Vagina (tissue), 2 donors: ENCODE measurements around the gene TAL1. TPM values are rescaled to one million over a fixed set of nuclear protein-coding genes. Genes with fewer than 3 reads are reported as not detected.
"Not testable (repeated sequence)": the region's sequence is repeated elsewhere in the genome, so short reads cannot be mapped to it uniquely, and the experiment has no call there.

Source experiments
- DNase-seq, 2 donors: peaks; one replicate each; pipeline ENCODE4 v3.0.0-alpha.2; 2017; ENCODE audit errors: extremely low spot score in 2 of 2
- H3K27ac ChIP-seq: fragments of 200-600 bp; sonication (generic); one replicate; pipeline ENCODE4 v1.5.1; 2019
- H3K27me3 ChIP-seq: fragments of 200-600 bp; sonication (generic); one replicate; pipeline ENCODE4 v1.5.1; 2019
- H3K36me3 ChIP-seq, 2 donors: fragments of 200-600 bp; sonication (generic); one replicate each; pipeline ENCODE4 v1.5.1; 2017 to 2019
- H3K4me1 ChIP-seq: fragments of 200-600 bp; sonication (generic); one replicate; pipeline ENCODE4 v1.5.1; 2019
- H3K4me3 ChIP-seq, 2 donors: fragments of 200-600 bp; sonication (generic); 1 replicate in 1 of 2; 2 replicates in 1 of 2; pipeline ENCODE4 v1.5.1; 2016 to 2019
- H3K9me3 ChIP-seq: fragments of 200-600 bp; sonication (generic); one replicate; pipeline ENCODE4 v1.5.1; 2019
- CTCF ChIP-seq, 3 experiments: fragments of 450-650 bp in 2 of 3; fragments of 200-600 bp in 1 of 3; sonication (generic) in 1 of 3; IDR thresholded peaks; one replicate each; pipeline ENCODE4 v1.5.1; 2017 to 2019; ENCODE audit warnings: antibody characterized with exemption in 3 of 3, mild to moderate bottlenecking in 2 of 3, moderate library complexity in 2 of 3
- POLR2A ChIP-seq, 2 donors: fragments of 450-650 bp; IDR thresholded peaks; one replicate each; pipeline ENCODE4 v1.6.1; 2017; ENCODE audit warnings: antibody characterized with exemption in 2 of 2, mild to moderate bottlenecking in 2 of 2, moderate library complexity in 2 of 2
- POLR2AphosphoS5 ChIP-seq, 2 donors: sonication (generic); formaldehyde crosslinking; IDR thresholded peaks; one replicate each; pipeline ENCODE4 v1.9.0; 2017; ENCODE audit warnings: antibody characterized with exemption in 2 of 2, mild to moderate bottlenecking in 2 of 2, low read depth in 1 of 2; ENCODE audit not compliant: insufficient read depth in 1 of 2
- intact Hi-C: fragments of 100-400 bp; cut with DNase I; formaldehyde crosslinking; loops from one replicate; pipeline ENCODE4 v1.15.1; 2023
- total RNA-seq: library from RNA; depleted of rRNA; stranded (reverse); fragments of >200 nt; gene quantifications from one replicate; pipeline ENCODE4 v1.2.3, GENCODE V29; 2016

TAL1 gene
- total RNA-seq, 1 donor from 2014 or later, result 7.1 TPM

DNA sequence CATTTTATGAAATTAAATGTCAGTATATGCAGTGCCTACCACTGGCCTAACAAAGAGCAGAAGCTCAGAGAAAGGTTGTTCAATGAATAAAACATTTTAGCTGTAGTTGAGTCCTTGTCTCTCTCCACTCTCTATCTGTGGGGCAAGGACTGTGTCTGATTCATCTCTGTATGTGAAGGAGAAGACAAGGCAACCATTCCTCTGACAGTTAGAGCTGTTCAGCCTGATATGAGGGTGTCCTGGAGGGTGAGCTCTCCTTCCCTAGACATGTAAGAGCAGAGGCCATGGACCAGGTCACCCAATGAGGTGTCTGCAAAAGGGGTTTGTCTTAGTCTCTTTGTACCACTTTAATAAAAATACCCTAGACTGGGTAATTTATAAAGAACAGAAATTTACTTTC is 37.7 kb downstream of the TAL1 start:
- Histone ChIP-seq H3K27me3 (no peaks in the 10 kb centered on the region), H3K9me3 (no peaks in the 10 kb centered on the region), H3K4me1 (peaks cover 36% of the 10 kb centered on the region), H3K27ac (no peak overlapping the region), H3K4me3 (no peak overlapping the region), H3K36me3 (no peaks in the 10 kb centered on the region)
- intact Hi-C loops, result no loop called here
- no peak for DNase-seq
- no peak for TF ChIP-seq POLR2AphosphoS5 (IDR thresholded peaks at IDR 0.05; ENCODE audit: insufficient read depth in 1 of 2, low read depth in 1 of 2)
- no peak for TF ChIP-seq CTCF (IDR thresholded peaks at IDR 0.05)
- TF ChIP-seq POLR2A (IDR thresholded peaks at IDR 0.05), result no peak

DNA sequence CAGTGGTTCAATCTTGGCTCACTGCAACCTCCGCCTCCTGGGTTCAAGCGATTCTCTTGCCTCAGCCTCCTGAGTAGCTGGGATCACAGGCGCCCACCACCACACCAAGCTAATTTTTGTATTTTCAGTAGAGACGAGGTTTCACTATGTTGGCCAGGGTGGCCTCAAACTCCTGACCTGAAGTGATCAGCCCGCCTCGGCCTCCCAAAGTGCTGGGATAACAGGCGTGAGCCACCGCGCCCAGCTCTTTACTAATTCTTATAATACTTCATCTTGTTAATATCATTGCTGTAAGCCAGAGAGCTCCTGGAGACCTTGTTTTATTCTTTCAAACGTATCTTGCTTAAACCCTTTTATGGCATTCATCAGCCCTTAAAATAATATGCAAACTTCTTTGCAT is 38.5 kb downstream of the TAL1 start:
- DNase-seq, H3K27ac ChIP-seq, H3K27me3 ChIP-seq, intact Hi-C loops, H3K4me3 ChIP-seq, H3K36me3 ChIP-seq, H3K9me3 ChIP-seq: not testable (repeated sequence)
- H3K4me1 ChIP-seq, result peaks cover 36% of the 10 kb centered on the region

DNA sequence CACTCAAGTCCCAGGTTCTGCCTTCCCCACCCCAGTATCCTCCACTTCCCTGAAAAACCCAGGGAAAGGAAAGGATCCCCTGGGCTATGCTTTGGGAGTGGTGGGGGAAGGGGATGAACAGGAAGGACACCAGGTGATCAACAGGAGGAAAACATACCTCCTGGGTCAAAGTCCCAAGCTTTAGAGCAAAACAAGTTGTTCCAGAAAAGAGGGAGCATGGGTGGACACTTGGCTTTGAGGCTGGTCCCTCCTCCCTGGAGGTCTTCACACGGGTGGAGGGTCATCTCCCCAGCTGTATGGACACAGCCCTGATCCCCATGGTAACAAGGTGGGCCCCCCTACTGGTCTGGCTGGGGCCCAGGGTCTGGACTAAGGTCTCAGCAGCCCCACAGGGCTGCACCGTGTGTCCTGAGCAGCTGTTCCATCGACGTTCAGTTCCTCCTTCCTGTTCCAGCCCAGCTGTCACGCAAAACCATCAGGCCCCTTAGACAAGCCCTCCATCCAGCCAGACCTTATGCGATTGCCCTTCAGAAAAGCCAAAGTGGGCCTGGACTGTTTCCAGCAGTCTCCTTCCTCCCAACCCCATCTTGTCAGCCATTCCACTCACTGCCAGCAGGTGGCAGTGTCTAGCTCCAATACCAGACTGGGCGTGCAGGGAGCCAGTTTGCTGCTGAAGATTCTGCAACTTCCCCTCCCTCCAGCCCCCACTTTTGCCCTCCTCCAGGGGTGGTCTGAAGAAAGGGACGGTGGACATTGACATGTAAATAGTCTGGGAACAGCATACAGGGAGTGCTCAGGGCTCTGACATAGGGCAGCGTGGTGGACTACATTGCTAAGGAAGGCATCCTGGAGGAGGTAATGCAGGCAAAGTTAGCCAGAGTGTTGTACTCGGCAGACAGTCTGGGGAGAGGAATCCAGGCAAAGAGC is 39.3 kb downstream of the TAL1 start:
- H3K4me3 ChIP-seq, result no peak overlapping the region
- H3K4me1 ChIP-seq, result peaks cover 36% of the 10 kb centered on the region
- H3K9me3 ChIP-seq, result no peaks in the 10 kb centered on the region
- H3K27ac ChIP-seq, result no peak overlapping the region
- no peaks in the 10 kb centered on the region for H3K27me3 ChIP-seq
- TF ChIP-seq CTCF (IDR thresholded peaks at IDR 0.05) (peak; percentile 67 to 83 (median 76)), POLR2AphosphoS5 (IDR thresholded peaks at IDR 0.05; ENCODE audit: insufficient read depth in 1 of 2, low read depth in 1 of 2) (no peak)
- no peaks in the 10 kb centered on the region for H3K36me3 ChIP-seq
- DNase-seq, result no peak
- intact Hi-C loops, result no loop called here

GRCh38 chr1:47191940-47192457 is 40.0 kb downstream of the TAL1 start:
- H3K36me3 ChIP-seq, result no peaks in the 10 kb centered on the region
- H3K27me3 ChIP-seq, result no peaks in the 10 kb centered on the region
- intact Hi-C loops, result no loop called here
- H3K27ac ChIP-seq, result no peak overlapping the region
- DNase-seq, result no peak
- H3K4me1 ChIP-seq, result peaks cover 36% of the 10 kb centered on the region
- TF ChIP-seq POLR2AphosphoS5 (IDR thresholded peaks at IDR 0.05; ENCODE audit: insufficient read depth in 1 of 2, low read depth in 1 of 2) (no peak), CTCF (IDR thresholded peaks at IDR 0.05) (no peak), POLR2A (IDR thresholded peaks at IDR 0.05) (no peak)
- H3K4me3 ChIP-seq, result no peak overlapping the region
- no peaks in the 10 kb centered on the region for H3K9me3 ChIP-seq

- Histone ChIP-seq H3K36me3 (no peaks in the 10 kb centered on the region), H3K4me1 (peaks cover 36% of the 10 kb centered on the region), H3K9me3 (no peaks in the 10 kb centered on the region), H3K4me3 (no peak overlapping the region), H3K27me3 (no peaks in the 10 kb centered on the region), H3K27ac (no peak overlapping the region)
- no peak for TF ChIP-seq CTCF (IDR thresholded peaks at IDR 0.05)
- no peak for TF ChIP-seq POLR2A (IDR thresholded peaks at IDR 0.05)
- no peak for TF ChIP-seq POLR2AphosphoS5 (IDR thresholded peaks at IDR 0.05; ENCODE audit: insufficient read depth in 1 of 2, low read depth in 1 of 2)
- no peak for DNase-seq
- intact Hi-C loops, result no loop called here
Measured at GRCh38 chr1:47190857-47191256, 41.2 kb downstream of the TAL1 start.
